Liver (tissue), 9 donors: ENCODE data around the gene TP53AIP1. TPM values are rescaled to one million over a fixed set of nuclear protein-coding genes. Genes with fewer than 3 reads are reported as not detected.

Experiments used
- DNase-seq: peaks from one replicate; pipeline ENCODE4 v3.0.0-alpha.2; 2017; ENCODE audit warnings: low spot score
- H3K27ac ChIP-seq, 2 donors: one replicate each; pipeline ENCODE4 v1.7.0; 2013; ENCODE audit warnings: inconsistent platforms in 2 of 2, low read length in 2 of 2, control low read depth in 1 of 2, low read depth in 1 of 2, mild to moderate bottlenecking in 1 of 2
- H3K27me3 ChIP-seq, 4 donors: one replicate each; pipeline versions ENCODE4 v1.6.1 to v1.7.0; 2013; ENCODE audit warnings: low read length in 3 of 4, inconsistent platforms in 1 of 4, mild to moderate bottlenecking in 1 of 4, moderate library complexity in 1 of 4; ENCODE audit not compliant: control insufficient read depth in 4 of 4, insufficient read depth in 4 of 4
- H3K36me3 ChIP-seq, 4 donors: one replicate each; pipeline versions ENCODE4 v1.6.1 to v1.7.0; 2013; ENCODE audit warnings: low read length in 3 of 4, mild to moderate bottlenecking in 3 of 4, low read depth in 1 of 4, moderate library complexity in 1 of 4; ENCODE audit not compliant: control insufficient read depth in 4 of 4, insufficient read depth in 3 of 4
- H3K4me1 ChIP-seq, 4 donors: one replicate each; pipeline versions ENCODE4 v1.6.1 to v1.7.0; 2013; ENCODE audit warnings: low read length in 3 of 4, mild to moderate bottlenecking in 3 of 4, moderate library complexity in 1 of 4; ENCODE audit not compliant: control insufficient read depth in 4 of 4, insufficient read depth in 4 of 4
- H3K4me3 ChIP-seq, 3 donors: one replicate each; pipeline versions ENCODE4 v1.6.1 to v1.7.0; 2013; ENCODE audit warnings: low read length in 3 of 3, control low read depth in 1 of 3, low read depth in 1 of 3, mild to moderate bottlenecking in 1 of 3
- H3K9ac ChIP-seq, 2 donors: one replicate each; pipeline ENCODE4 v1.7.0; 2013; ENCODE audit warnings: low read length in 2 of 2, mild to moderate bottlenecking in 2 of 2, moderate library complexity in 2 of 2, control low read depth in 1 of 2, low read depth in 1 of 2
- H3K9me3 ChIP-seq, 4 donors: one replicate each; pipeline versions ENCODE4 v1.6.1 to v1.7.0; 2013; ENCODE audit warnings: low read length in 3 of 4; ENCODE audit not compliant: control insufficient read depth in 4 of 4
- EGR1 ChIP-seq, 2 donors: IDR thresholded peaks; 2 replicates each; pipeline ENCODE4 v1.6.1; 2016 to 2018; ENCODE audit warnings: antibody characterized with exemption in 2 of 2, low read depth in 2 of 2
- FOXA1 ChIP-seq: IDR thresholded peaks from 2 replicates; pipeline ENCODE4 v1.6.1; 2016; ENCODE audit warnings: antibody characterized with exemption
- FOXA2 ChIP-seq: IDR thresholded peaks from 2 replicates; pipeline ENCODE4 v1.6.1; 2016; ENCODE audit warnings: antibody characterized with exemption
- GABPA ChIP-seq, 2 donors: IDR thresholded peaks in 1 of 2; conservative IDR thresholded peaks in 1 of 2; 2 replicates each; pipeline ENCODE4 v1.6.1; 2016; ENCODE audit warnings: antibody characterized with exemption in 2 of 2, mild to moderate bottlenecking in 1 of 2, moderate library complexity in 1 of 2
- HNF4A ChIP-seq, 2 donors: conservative IDR thresholded peaks; 2 replicates each; pipeline ENCODE4 v1.6.1; 2016; ENCODE audit warnings: antibody characterized with exemption in 2 of 2, mild to moderate bottlenecking in 2 of 2
- HNF4G ChIP-seq: IDR thresholded peaks from 2 replicates; pipeline ENCODE4 v1.6.1; 2016; ENCODE audit warnings: antibody characterized with exemption
- JUND ChIP-seq, 2 donors: IDR thresholded peaks; 2 replicates each; pipeline ENCODE4 v1.6.1; 2016; ENCODE audit warnings: antibody characterized with exemption in 2 of 2
- NR2F2 ChIP-seq: IDR thresholded peaks from 2 replicates; pipeline ENCODE4 v1.6.1; 2016; ENCODE audit warnings: antibody characterized with exemption
- RAD21 ChIP-seq, 2 donors: IDR thresholded peaks; 2 replicates each; pipeline ENCODE4 v1.6.1; 2016; ENCODE audit warnings: antibody characterized with exemption in 2 of 2, mild to moderate bottlenecking in 2 of 2
- SP1 ChIP-seq: IDR thresholded peaks from 2 replicates; pipeline ENCODE4 v1.6.1; 2018; ENCODE audit warnings: antibody characterized with exemption, mild to moderate bottlenecking
- TAF1 ChIP-seq: conservative IDR thresholded peaks from 2 replicates; pipeline ENCODE4 v1.6.1; 2016; ENCODE audit warnings: antibody characterized with exemption, mild to moderate bottlenecking
- YY1 ChIP-seq: IDR thresholded peaks from 2 replicates; pipeline ENCODE4 v1.6.1; 2016; ENCODE audit warnings: antibody characterized with exemption, mild to moderate bottlenecking
- WGBS: extraction: QIAGEN DNeasy Blood & Tissue Kit; methylation state at CpG from one replicate; pipeline ENCODE4 v1.1.7; 2013; 5-methylcytosine and 5-hydroxymethylcytosine counted together
- polyA plus RNA-seq, 2 donors: library from polyadenylated mRNA; stranded (reverse) in 1 of 2; unstranded in 1 of 2; fragments of 200-250 nt in 1 of 2; fragments of >200 nt in 1 of 2; fragmentation: Nextera tagmentation in 1 of 2; extraction: Ambion mirVana in 1 of 2; gene quantifications; one replicate each; pipeline versions ENCODE4 v1.2.1 to v1.2.3, GENCODE V29; 2013 to 2015
- total RNA-seq, 2 donors: library from RNA; depleted of rRNA; stranded (reverse); fragments of >200 nt; gene quantifications; one replicate each; pipeline ENCODE4 v1.2.3, GENCODE V29; 2014
- TF ChIP-seq, protein P1 (sequence below): IDR thresholded peaks from 2 replicates; pipeline ENCODE4 v1.6.1; 2016; ENCODE audit warnings: antibody characterized with exemption, mild to moderate bottlenecking
- TF ChIP-seq, protein P2 (sequence below): fragments of 150-350 bp; IDR thresholded peaks from 2 replicates; pipeline ENCODE4 v1.5.1; 2017; ENCODE audit warnings: improper control_type of control experiment, low read depth, low read length; ENCODE audit not compliant: missing input control
- TF ChIP-seq, protein P3 (sequence below): IDR thresholded peaks from 2 replicates; pipeline ENCODE4 v1.6.1; 2016; ENCODE audit warnings: antibody characterized with exemption
- TF ChIP-seq, protein P4 (sequence below): IDR thresholded peaks from 2 replicates; pipeline ENCODE4 v1.6.1; 2016; ENCODE audit warnings: antibody characterized with exemption
- TF ChIP-seq, protein P5 (sequence below): IDR thresholded peaks from 2 replicates; pipeline ENCODE4 v1.6.1; 2016; ENCODE audit warnings: antibody characterized with exemption
- donor health status: healthy.
- donor health status: healthy.
- donor health status: healthy.
- donor health status: healthy.
- donor health status: healthy.

TP53AIP1 gene
- total and polyA plus RNA-seq, 4 donors = 0.08 TPM; not detected in 3

DNA sequence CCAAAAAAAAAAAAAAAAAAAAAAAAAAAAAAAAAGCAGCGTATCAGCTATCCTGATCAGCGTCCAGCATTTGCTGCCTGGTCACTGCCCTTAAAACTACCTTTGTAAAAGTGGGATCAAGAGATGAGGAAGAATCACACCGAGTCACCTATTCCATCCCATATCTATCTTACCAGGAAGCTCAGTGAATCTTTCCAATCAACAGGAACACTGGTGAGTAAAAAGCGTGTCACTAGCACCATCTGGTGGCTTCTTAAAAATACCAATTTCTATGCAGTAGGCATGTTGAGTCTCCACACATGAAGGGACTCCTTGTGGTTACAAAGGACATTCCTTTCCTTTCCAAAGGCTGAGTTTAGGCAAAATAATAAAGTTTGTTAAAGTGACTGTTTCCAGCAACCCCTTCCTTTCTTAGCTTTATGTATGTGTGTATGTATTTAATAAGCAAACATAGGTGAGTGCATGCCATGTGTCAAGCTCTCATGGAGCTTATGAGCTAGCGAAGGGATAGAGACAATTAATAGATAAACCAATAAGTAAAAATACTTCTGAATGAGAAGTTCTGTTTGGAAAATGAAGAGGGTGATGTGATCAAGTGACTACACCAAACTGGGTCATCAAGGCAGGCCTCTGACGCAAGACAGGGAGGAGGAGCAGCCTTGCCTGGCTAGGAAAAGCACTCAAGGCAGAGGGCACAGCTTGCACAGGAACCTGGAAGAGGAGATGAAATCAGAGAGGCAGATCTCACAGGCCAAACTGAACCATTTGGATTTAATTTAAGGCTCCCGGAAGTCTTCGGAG is 13.9 kb upstream of the TP53AIP1 start:
- H3K27ac ChIP-seq = no peak overlapping the region
- H3K27me3 ChIP-seq = peaks cover 0 to 3% (median 0%) of the 10 kb centered on the region in 4 donors
- H3K4me1 ChIP-seq = no peaks in the 10 kb centered on the region
- TF ChIP-seq RAD21 (IDR thresholded peaks at IDR 0.05) = peak; percentile 97 to 98
- TF ChIP-seq, protein P1, sequence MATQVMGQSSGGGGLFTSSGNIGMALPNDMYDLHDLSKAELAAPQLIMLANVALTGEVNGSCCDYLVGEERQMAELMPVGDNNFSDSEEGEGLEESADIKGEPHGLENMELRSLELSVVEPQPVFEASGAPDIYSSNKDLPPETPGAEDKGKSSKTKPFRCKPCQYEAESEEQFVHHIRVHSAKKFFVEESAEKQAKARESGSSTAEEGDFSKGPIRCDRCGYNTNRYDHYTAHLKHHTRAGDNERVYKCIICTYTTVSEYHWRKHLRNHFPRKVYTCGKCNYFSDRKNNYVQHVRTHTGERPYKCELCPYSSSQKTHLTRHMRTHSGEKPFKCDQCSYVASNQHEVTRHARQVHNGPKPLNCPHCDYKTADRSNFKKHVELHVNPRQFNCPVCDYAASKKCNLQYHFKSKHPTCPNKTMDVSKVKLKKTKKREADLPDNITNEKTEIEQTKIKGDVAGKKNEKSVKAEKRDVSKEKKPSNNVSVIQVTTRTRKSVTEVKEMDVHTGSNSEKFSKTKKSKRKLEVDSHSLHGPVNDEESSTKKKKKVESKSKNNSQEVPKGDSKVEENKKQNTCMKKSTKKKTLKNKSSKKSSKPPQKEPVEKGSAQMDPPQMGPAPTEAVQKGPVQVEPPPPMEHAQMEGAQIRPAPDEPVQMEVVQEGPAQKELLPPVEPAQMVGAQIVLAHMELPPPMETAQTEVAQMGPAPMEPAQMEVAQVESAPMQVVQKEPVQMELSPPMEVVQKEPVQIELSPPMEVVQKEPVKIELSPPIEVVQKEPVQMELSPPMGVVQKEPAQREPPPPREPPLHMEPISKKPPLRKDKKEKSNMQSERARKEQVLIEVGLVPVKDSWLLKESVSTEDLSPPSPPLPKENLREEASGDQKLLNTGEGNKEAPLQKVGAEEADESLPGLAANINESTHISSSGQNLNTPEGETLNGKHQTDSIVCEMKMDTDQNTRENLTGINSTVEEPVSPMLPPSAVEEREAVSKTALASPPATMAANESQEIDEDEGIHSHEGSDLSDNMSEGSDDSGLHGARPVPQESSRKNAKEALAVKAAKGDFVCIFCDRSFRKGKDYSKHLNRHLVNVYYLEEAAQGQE = no peak
- TF ChIP-seq, protein P2, sequence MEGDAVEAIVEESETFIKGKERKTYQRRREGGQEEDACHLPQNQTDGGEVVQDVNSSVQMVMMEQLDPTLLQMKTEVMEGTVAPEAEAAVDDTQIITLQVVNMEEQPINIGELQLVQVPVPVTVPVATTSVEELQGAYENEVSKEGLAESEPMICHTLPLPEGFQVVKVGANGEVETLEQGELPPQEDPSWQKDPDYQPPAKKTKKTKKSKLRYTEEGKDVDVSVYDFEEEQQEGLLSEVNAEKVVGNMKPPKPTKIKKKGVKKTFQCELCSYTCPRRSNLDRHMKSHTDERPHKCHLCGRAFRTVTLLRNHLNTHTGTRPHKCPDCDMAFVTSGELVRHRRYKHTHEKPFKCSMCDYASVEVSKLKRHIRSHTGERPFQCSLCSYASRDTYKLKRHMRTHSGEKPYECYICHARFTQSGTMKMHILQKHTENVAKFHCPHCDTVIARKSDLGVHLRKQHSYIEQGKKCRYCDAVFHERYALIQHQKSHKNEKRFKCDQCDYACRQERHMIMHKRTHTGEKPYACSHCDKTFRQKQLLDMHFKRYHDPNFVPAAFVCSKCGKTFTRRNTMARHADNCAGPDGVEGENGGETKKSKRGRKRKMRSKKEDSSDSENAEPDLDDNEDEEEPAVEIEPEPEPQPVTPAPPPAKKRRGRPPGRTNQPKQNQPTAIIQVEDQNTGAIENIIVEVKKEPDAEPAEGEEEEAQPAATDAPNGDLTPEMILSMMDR = peak; percentile 77
- WGBS = 50% methylated on average over 8 of the region's 8 CpGs
- H3K9me3 ChIP-seq = no peaks in the 10 kb centered on the region
- DNase-seq = no peak
- no peak overlapping the region for H3K4me3 ChIP-seq
- no peaks in the 10 kb centered on the region for H3K36me3 ChIP-seq
- no peak overlapping the region for H3K9ac ChIP-seq

DNA sequence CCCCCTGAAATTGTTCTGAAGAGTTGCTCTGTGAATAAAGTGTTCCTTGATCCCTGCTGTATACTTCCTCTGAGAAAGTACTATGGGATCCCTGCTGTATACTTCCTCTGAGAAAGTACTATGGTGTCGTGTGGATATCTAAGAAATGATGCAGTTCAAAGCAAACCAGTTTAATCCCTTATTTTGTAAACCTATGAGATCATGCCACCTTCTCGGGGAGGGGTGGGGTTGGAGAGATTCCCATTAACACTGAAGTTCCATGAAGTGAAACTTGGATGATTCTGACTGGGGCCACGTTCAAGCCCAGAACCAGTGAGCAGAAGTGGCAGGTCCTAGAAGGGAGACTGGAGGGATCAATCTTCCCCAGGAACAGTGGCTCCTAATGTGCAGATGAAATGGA is 13.0 kb upstream of the TP53AIP1 start:
- H3K4me3 ChIP-seq = no peak overlapping the region
- H3K4me1 ChIP-seq = no peaks in the 10 kb centered on the region
- no peak for TF ChIP-seq YY1
- no peak for TF ChIP-seq GABPA (IDR thresholded peaks at IDR 0.05 in 1 of 2, conservative IDR thresholded peaks at IDR 0.05 in 1 of 2)
- TF ChIP-seq HNF4A (conservative IDR thresholded peaks at IDR 0.05) = no peak
- TF ChIP-seq FOXA2 = no peak
- TF ChIP-seq JUND (IDR thresholded peaks at IDR 0.05) = no peak
- TF ChIP-seq RAD21 (IDR thresholded peaks at IDR 0.05) = no peak
- TF ChIP-seq, protein P3, sequence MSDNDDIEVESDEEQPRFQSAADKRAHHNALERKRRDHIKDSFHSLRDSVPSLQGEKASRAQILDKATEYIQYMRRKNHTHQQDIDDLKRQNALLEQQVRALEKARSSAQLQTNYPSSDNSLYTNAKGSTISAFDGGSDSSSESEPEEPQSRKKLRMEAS = no peak
- TF ChIP-seq, protein P2 = no peak
- no peak for TF ChIP-seq TAF1
- TF ChIP-seq, protein P1 = no peak
- TF ChIP-seq NR2F2 = no peak
- TF ChIP-seq, protein P4, sequence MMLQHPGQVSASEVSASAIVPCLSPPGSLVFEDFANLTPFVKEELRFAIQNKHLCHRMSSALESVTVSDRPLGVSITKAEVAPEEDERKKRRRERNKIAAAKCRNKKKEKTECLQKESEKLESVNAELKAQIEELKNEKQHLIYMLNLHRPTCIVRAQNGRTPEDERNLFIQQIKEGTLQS = no peak
- TF ChIP-seq EGR1 (IDR thresholded peaks at IDR 0.05; ENCODE audit: low read depth in 2 of 2) = no peak
- no peak for TF ChIP-seq SP1
- TF ChIP-seq HNF4G = no peak
- TF ChIP-seq FOXA1 = no peak
- TF ChIP-seq, protein P5, sequence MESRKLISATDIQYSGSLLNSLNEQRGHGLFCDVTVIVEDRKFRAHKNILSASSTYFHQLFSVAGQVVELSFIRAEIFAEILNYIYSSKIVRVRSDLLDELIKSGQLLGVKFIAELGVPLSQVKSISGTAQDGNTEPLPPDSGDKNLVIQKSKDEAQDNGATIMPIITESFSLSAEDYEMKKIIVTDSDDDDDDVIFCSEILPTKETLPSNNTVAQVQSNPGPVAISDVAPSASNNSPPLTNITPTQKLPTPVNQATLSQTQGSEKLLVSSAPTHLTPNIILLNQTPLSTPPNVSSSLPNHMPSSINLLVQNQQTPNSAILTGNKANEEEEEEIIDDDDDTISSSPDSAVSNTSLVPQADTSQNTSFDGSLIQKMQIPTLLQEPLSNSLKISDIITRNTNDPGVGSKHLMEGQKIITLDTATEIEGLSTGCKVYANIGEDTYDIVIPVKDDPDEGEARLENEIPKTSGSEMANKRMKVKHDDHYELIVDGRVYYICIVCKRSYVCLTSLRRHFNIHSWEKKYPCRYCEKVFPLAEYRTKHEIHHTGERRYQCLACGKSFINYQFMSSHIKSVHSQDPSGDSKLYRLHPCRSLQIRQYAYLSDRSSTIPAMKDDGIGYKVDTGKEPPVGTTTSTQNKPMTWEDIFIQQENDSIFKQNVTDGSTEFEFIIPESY = no peak
- no peaks in the 10 kb centered on the region for H3K9me3 ChIP-seq
- WGBS = 70% methylated on average over 3 of the region's 3 CpGs
- no peak overlapping the region for H3K27ac ChIP-seq
- H3K9ac ChIP-seq = no peak overlapping the region
- H3K27me3 ChIP-seq = peaks cover 0 to 3% (median 0%) of the 10 kb centered on the region in 4 donors
- DNase-seq = no peak
- H3K36me3 ChIP-seq = no peaks in the 10 kb centered on the region
